ENCODE measurements around the gene ZSWIM4.
"Not testable (repeated sequence)": the region's sequence is repeated elsewhere in the genome, so short reads cannot be mapped to it uniquely, and the experiment has no call there.

ZSWIM4 gene

GRCh38 chr19:13852171-13852707 lies 57.0 kb downstream of the ZSWIM4 start:
- not testable (repeated sequence) for DNase-seq

GRCh38 chr19:13856497-13856896 lies 61.3 kb downstream of the ZSWIM4 start:
- no peak for DNase-seq

GRCh38 chr19:13859361-13859880 lies 64.2 kb downstream of the ZSWIM4 start:
- no peak for DNase-seq

- DNase-seq = no peak
Measured at GRCh38 chr19:13860679-13861391, 65.6 kb downstream of the ZSWIM4 start.

- no peak for DNase-seq
Measured at GRCh38 chr19:13861392-13861713, 66.1 kb downstream of the ZSWIM4 start.

- peak; percentile 51 for DNase-seq
Measured at GRCh38 chr19:13861714-13862531, 66.7 kb downstream of the ZSWIM4 start.

GRCh38 chr19:13864046-13864666 lies 68.9 kb downstream of the ZSWIM4 start:
- no peak for DNase-seq

GRCh38 chr19:13864667-13865570 lies 69.7 kb downstream of the ZSWIM4 start:
- DNase-seq = no peak

GRCh38 chr19:13865571-13866462 lies 70.6 kb downstream of the ZSWIM4 start:
- no peak for DNase-seq

GRCh38 chr19:13866463-13867046 lies 71.3 kb downstream of the ZSWIM4 start:
- DNase-seq = no peak

GRCh38 chr19:13868663-13869062 lies 73.4 kb downstream of the ZSWIM4 start:
- DNase-seq = no peak

- DNase-seq = no peak
Measured at GRCh38 chr19:13869281-13869680, 74.0 kb downstream of the ZSWIM4 start.

- DNase-seq = no peak
Measured at GRCh38 chr19:13870873-13871272, 75.6 kb downstream of the ZSWIM4 start.

GRCh38 chr19:13872339-13872694 lies 77.1 kb downstream of the ZSWIM4 start:
- no peak for DNase-seq

GRCh38 chr19:13872695-13873389 lies 77.6 kb downstream of the ZSWIM4 start:
- no peak for DNase-seq

- no peak for DNase-seq
Measured at GRCh38 chr19:13873834-13874515, 78.7 kb downstream of the ZSWIM4 start.

GRCh38 chr19:13875824-13876223 lies 80.6 kb downstream of the ZSWIM4 start:
- no peak for DNase-seq

GRCh38 chr19:13876834-13877233 lies 81.6 kb downstream of the ZSWIM4 start, which contains the start of gene NANOS3:
Gene NANOS3, plus strand, starts transcription at chr19:13877134. Its CDS starts 115 bp downstream, at chr19:13877249.
- DNase-seq = no peak

GRCh38 chr19:13877303-13877702 lies 82.1 kb downstream of the ZSWIM4 start:
- DNase-seq = no peak

Data from NCI-H748 treated with DMSO at 0.1 percent for 48 hours (cell line).